HG03378 (cell line): ENCODE results near the gene NSG1.
A peak's percentile ranks its signal among the peaks of the same experiment; 100 is the strongest.

ENCODE experiments used
- ATAC-seq: cut with Tn5 transposase; IDR thresholded peaks from one replicate; pipeline ENCODE4 v1.9.1; 2021; ENCODE audit warnings: mild to moderate bottlenecking, moderate library complexity; ENCODE audit not compliant: unreplicated experiment

Gene NSG1

GRCh38 chr4:4428966-4429875 lies 42.3 kb downstream of the NSG1 start:
- no peak for ATAC-seq

- ATAC-seq, result peak; percentile 68
These were observed 43.7 kb downstream of the NSG1 start for GRCh38 chr4:4430492-4431195.

DNA sequence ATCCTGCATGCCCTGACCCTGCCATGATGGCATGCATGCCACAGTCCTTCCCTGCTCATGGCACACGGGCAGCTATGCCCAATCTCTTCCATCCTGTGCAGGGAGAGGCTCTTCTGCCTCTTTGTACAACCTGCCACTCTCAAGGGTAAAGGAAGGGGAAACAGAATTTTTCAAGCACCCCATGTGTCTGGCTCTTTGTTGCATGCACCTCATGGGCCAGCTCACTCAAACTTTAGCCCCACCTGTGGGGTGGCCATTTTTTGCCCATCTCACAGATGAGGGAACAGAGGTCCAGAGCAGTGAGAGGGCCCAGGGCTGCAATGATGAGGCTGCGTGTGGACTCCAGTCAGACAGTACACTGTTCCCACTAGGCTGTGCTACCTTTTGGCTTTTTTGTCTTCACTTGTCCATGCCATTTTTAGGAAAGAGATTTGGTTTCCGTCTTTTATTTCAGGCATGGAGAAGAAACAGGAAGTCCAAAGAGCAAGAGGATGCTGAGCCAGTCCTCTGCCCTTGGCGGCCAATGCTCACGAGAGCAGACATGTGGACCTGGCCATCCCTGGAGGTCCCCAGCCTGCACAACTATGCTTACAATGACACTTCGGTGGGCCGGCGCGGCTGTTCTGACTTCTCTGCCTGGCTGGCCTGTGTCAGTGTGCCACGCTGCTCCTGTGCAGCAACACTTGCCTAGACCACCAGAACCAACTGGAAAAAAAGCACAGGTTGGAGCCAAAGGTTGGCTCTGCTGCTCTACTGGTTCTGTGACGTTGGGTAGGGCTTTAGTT lies 45.6 kb downstream of the NSG1 start:
- no peak for ATAC-seq

GRCh38 chr4:4433941-4434340 lies 47.0 kb downstream of the NSG1 start:
- no peak for ATAC-seq

GRCh38 chr4:4436244-4436823 lies 49.4 kb downstream of the NSG1 start:
- no peak for ATAC-seq

- ATAC-seq, result no peak
These were observed 51.0 kb downstream of the NSG1 start for GRCh38 chr4:4437798-4438470.

DNA sequence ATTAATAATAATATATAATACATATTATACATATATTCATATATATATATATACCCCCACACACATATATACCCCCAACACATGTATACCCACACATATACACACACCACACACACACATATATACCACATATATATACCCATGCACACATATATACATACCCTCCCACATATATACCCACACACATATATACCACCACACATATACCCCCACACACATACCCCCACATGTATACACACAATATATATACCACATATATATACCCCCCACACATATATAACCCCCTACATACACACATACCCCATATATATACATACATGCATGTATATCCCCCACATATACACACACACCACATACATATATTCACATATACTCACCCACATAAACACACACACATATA lies 52.0 kb downstream of the NSG1 start:
- ATAC-seq, result no peak

GRCh38 chr4:4439782-4440181 lies 52.9 kb downstream of the NSG1 start:
- no peak for ATAC-seq

GRCh38 chr4:4440333-4441061 lies 53.6 kb downstream of the NSG1 start:
- ATAC-seq, result peak; percentile 78

- ATAC-seq, result no peak
These were observed 56.9 kb downstream of the NSG1 start for GRCh38 chr4:4443821-4444220.

GRCh38 chr4:4446434-4446833 lies 59.5 kb downstream of the NSG1 start:
- no peak for ATAC-seq

- peak; percentile 86 for ATAC-seq
These were observed 68.4 kb downstream of the NSG1 start for GRCh38 chr4:4455210-4455865.

DNA sequence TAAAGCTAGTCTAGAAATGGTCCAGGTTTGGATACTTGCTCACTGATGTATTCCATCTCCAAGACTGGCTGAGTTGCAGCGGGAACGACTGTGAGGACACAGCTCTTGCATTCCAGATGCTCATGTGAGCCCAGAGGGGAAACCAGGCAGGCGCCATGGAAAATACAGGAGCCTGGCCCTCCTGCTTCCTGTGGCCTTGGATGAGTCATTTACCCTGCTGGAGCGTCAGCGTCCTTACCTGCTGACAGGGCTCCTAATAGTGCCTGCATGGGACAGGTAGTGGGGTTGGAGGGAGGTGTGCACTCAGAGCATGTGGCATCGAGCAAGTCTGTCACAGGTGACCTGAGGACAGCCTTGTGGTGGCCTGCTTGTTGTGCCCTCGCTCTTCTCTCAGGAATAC lies 69.4 kb downstream of the NSG1 start:
- ATAC-seq, result no peak

DNA sequence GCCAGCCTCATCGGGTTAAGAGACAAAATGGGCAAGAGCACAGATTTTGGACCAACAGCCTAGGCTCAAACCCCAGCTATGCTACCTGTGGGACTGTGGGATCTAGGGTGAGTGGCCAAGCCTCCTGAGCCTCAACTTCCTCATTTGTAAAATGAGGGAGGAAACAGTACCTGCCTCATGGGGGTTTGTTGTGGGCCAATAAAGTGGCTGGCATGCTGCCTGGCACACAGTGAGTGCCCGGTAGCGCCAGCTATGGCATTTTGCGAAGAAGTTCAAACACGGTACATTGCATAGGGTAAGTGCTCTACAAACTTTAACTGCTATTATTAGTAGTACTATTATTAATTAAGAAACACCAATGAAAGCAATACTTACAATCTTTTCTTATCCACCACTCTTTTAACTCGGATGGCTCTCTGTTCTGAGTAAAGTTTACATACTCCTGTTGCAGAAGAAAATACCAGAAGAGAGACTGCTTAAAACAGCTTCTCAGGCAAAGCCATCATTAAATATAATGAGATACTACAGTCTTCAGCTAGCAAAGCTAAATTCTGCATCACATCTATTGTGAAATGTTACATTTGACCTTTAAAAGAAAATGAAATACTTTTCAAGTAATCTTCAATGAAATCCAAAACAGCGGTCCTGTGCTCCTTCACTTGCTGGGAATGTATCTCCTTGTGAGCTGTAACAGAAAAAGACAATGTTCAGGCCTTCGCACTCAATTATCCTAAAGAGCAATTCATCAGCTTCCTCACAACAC lies 70.1 kb downstream of the NSG1 start:
- no peak for ATAC-seq

GRCh38 chr4:4457803-4458553 lies 71.1 kb downstream of the NSG1 start:
- no peak for ATAC-seq

GRCh38 chr4:4459181-4459580 lies 72.3 kb downstream of the NSG1 start:
- ATAC-seq, result no peak

DNA sequence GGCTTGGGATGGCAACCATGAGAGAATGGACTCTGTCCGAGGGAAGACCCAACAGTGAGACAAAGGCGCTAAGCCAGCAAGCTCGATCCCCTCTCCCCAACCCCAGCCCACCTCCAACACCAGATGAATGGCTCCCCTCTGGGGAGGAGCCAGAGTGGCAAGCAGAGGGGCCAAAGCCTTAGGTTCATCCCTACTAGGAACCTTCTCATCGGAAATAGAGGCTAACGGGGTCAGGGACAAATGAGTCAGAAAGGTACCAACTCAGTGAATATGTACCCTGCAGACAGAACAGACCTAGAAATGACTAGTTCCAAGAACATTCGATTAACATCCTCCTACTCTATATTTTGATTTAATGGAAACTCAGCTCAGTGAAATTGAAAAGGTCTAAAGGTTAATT lies 73.9 kb downstream of the NSG1 start:
- no peak for ATAC-seq

GRCh38 chr4:4461178-4461577 lies 74.3 kb downstream of the NSG1 start:
- ATAC-seq, result no peak
